NCI-H524 treated with DMSO at 0.1 percent for 48 hours (cell line): Measurements from ENCODE around the gene LIMA1.

ENCODE experiments used
- DNase-seq: peaks from one replicate; lab custom pipeline; 2025; lab: John Stamatoyannopoulos, UW

Gene LIMA1

DNA sequence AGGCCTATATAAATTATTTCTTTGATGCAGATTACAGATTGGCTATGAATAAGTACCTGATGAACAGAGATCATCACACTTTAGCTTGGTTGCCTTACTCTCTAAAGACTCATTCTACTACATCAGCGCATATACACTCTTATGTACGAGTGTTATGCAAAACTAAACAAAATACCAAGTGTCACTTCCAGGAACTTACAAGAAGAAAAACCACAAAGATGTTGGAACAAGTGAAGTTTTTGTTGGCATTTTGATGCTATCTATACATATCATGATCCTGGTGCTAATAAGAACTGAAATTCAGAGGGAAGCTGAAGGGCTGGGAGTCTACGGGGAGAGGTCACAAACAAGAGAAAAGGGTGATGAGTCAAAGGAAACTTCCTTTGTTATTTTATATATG, 68.3 kb downstream of the LIMA1 start:
- DNase-seq: no peak

DNA sequence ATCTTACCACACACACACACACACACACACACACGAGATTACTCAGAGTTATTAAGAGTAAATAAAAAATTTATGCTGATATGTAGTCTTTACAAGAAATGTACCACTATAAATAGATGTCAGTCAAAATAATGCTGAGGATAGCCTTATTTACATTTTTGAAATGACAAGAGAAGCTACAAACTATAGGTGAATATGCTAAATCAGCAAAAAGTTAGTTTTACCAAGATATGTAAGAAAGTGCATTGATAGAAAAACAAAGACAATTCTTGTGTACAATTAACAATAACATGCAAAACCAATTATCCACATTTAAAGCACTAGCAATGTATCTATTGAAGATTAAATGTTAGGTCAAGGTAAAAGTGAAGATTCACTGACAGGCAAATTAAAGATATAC, 69.3 kb downstream of the LIMA1 start:
- DNase-seq: no peak

DNA sequence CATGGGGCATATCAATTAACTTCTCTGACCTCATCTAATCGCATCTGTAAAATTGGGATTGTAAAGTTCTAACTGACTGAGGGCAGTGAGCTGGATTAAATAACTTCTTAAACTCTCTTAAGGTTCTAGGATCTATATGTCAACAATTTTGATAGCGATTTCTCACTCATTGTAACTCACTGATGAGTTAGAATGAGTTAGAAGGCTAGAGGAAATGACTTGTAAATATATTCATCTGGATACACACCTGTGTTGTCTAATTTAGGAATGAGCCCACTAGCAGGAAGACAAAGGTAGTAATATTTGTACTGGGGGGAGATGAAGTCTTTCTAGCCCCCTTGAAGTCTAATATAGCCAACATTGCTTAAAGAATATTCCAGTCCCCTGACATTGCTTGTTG, 69.9 kb downstream of the LIMA1 start:
- no peak for DNase-seq

GRCh38 chr12:50212071-50212467, 71.3 kb downstream of the LIMA1 start:
- DNase-seq: no peak

DNA sequence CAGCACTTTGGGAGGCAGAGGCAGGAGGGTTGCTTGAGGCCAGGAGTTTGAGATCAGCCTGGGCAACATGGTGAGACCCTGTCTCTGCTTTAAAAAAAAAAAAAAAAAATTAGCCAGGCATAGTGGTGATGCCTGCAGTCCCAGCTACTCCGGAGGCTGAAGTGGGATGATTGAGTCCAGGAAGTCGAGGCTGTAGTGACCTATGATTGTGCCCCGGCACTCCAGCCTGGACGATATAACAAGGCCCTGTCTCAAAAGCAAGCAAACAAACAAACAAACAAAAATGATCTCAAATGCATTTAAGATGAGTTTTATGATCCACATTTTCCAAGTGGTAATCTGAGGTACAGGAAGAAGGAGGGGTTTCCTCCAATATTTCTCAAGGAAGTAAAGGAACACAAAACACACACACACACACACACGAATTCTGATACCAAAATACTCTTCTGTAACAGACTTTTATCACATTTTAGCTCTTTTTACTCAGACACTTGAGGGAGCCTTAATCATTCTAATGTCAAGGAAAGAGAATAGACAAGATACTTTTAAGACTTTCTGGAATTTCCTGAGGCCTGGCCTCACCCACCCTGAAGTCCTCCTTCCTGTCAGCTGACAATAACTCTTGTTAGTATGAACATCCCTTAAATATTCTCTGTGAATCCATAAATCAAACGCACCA, 71.8 kb downstream of the LIMA1 start:
- no peak for DNase-seq

DNA sequence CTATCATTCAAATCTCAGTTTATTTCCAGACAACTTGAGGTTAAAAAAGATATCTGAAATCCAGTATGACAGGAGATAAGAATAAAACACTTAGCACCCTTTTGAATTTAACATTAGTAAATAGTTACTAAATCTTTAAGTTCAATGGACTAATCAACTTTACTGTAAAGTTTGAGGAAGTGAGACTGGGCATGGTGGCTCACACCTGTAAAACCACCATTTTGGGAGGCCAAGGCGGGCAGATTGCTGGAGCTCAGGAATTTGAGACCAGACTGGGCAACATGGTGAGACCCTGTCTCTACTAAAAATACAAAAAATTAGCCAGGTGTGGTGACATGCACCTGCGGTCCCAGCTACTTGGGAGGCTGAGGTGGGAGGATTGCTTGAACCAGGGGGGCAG, 75.9 kb downstream of the LIMA1 start:
- DNase-seq: no peak

DNA sequence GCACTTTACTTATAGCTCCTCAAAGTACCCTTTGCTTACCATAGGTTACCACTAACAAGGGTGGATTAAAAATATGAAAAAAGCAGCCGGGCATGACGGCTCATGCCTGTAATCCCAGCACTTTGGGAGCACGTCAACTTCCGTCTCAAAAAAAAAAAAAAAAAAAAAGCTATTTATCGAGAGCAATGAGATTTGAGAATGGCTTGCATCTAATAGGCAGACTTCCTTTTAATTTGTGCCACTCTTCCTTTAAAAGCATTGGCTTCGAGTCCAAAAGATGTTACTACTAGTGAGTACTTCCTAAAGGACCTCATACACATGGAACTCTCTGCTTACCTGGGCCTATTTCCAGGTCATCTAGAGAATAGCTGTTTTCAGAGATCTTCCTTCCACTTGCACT, 77.7 kb downstream of the LIMA1 start:
- no peak for DNase-seq

DNA sequence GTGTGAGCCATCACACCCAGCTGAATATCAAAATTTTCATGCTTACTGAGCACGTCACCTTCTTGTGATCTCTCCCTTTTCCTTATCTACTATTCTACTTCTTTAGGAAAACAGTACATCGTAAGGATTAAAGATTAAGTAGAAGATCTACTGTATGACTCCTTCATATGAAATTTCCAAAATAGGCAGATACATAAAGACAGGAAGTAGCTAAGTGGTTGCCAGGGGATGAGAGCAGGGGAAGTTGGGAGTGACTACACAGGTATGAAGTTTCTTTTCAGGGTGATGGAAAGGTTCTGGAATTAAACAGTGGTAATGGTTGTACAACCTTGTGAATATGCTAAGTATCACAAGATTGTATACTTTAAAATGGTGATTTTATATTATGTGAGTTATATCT, 79.6 kb downstream of the LIMA1 start:
- DNase-seq: no peak

DNA sequence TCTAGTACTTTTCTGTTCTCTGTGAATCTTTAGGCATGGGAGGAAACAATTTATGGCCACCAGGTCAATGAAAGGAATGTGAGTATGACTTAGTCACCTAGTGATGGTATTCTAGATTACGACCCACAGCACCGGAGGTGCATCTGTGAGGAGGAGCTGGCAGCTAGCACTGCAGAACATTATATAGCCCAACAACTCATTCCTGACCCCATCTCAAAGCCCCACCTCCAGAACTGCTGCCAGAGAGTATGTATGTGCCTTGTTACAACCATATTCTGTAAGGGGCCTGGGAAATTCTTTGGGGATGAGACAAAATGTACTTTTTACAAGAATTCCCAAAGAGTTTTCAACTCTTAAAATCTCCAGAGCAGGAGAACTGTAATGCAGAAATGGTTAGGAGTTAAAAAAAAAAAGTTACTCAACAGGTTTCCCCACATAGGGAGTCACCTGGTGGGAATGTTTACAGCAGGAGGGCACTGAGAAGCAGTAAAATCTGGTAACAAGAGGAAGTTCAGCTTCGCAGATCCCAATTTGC, 81.3 kb downstream of the LIMA1 start:
- no peak for DNase-seq

- peak; percentile 74 for DNase-seq
Measured at GRCh38 chr12:50200552-50201273, 82.6 kb downstream of the LIMA1 start.

- DNase-seq: no peak
Measured at GRCh38 chr12:50198829-50199228, 84.5 kb downstream of the LIMA1 start.

DNA sequence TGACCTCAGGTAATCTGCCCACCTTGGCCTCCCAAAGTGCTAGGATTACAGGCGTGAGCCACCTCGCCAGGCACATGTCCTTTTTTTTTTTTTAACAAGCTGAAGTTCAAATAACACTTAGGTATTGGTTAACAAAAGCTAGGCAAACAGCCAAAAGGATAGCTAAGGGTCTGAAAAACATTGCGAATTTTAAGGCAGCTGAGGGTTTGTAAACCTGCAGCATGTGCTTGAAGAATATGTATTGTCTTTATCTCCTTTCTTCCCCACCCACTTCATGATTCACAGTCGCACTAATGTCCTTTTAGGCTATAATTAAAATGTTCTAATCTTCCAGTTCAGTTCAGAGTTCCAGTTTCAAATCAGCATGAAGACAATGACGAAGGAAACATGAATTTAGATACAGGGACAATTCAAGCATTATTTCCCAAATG, 86.0 kb downstream of the LIMA1 start:
- peak; percentile 5 for DNase-seq

DNA sequence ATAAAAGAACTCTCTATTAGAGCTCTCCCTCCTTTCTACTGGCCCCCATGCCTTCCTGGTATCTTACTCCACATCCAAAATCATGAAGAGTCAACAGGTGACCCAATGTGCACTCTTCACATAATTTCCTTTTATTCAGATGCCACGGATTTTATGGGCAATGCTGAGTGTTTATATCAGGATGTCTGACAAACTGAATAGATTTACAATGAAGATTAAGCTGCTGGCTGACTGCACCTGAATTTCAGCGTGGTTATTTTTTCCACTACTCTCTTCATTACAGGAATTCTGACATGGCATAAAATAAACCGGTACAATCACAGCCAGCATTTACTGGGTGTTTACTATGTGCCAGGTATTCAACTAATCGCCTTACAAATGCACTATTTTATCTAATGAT, 86.8 kb downstream of the LIMA1 start:
- no peak for DNase-seq

DNA sequence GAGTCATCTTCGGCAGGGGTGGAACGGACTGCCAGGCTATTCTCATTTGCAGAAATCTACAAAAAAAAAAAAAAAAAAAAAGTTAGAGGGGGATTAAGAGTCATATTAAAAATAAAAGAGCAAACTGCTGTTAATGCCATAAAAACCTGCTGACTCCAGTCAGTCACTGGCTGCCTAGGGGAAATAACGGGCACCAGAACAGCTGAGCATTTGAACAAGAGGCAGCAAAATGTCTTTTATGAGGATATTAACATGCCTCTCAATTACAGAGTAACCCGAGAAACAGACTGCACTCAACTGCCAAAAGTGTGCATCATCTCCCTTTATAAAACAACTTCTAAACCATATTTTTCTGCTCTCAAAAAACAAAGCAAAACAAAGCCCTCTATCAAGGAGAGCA, 87.5 kb downstream of the LIMA1 start:
- peak; percentile 23 for DNase-seq

DNA sequence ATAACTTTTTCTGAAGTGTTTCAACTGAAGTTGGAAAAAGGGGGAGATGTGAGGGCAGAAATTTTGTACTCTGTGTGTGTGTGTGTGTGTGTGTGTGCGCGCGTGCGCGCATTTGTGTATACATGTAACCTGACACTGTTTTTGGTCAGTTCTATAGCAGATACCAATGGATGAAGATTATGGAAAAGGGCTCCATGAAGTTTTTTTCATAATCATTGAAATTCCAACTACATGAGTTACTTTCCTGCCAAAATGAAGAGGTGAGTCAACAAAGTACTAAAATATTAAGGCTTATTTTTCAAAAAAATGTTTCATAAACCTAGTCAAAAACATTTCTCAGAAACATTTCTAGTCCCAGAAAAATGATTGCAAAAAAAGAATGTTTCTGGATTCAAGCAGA, 90.4 kb downstream of the LIMA1 start:
- no peak for DNase-seq

GRCh38 chr12:50192236-50192635, 91.1 kb downstream of the LIMA1 start:
- DNase-seq: no peak

- DNase-seq: no peak
Measured at GRCh38 chr12:50190859-50191258, 92.5 kb downstream of the LIMA1 start.

DNA sequence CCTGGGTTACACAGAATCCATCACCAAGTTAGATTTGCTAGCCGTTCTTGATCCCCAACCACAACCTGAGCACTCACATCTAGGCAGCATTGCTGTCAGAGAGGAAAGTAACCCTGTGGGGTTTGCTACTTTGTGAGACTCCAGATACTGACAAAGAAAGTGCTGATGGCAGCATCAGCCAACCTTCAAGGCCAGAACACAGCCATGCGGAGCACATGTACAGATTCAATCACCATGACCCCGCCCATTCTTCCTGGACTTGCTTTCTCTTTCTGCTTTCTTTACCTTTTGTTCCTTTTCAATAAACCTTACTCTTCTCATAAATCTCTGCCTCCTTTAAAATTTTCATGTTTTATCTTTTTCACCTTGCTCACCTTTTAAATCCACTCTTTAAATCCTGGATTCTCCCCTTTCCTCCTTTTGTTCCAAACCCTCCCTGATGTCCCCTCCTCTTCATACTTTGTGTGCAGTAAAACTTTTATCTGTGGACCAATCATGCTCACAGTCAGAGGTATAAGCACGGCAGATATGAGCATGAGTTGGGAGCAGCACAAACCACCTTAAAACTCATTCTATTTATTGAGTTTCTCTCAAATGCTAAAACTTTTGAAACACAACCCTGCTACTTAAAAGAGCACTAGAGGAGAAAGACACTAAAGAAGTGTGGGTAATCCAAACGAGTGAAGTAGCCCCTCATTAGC, 94.3 kb downstream of the LIMA1 start:
- no peak for DNase-seq

DNA sequence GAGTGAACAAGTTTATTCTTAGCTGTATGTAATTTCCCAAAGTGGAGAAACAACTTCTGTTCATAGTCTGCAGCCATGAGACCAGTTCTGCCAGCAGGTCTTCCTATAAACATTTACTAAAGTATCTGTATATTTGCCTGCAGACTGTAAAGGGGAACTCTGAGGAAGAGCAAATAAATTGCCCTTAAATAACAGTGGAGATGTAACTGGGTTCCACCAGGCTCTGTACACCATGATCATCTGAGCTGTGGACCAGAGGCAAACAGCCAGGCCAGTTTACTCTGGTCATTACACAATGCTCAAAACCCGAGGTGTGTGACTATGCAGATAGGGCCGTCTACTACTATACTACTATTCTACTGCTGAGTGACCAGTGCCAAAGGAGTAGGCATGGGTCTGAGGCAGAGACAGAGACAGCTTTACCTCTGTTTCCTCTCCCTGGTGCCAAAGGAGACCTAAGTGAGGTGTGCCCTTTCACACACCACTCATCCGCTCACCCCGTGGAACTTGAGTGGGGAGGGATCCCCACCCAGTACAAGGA, 95.0 kb downstream of the LIMA1 start:
- DNase-seq: no peak

DNA sequence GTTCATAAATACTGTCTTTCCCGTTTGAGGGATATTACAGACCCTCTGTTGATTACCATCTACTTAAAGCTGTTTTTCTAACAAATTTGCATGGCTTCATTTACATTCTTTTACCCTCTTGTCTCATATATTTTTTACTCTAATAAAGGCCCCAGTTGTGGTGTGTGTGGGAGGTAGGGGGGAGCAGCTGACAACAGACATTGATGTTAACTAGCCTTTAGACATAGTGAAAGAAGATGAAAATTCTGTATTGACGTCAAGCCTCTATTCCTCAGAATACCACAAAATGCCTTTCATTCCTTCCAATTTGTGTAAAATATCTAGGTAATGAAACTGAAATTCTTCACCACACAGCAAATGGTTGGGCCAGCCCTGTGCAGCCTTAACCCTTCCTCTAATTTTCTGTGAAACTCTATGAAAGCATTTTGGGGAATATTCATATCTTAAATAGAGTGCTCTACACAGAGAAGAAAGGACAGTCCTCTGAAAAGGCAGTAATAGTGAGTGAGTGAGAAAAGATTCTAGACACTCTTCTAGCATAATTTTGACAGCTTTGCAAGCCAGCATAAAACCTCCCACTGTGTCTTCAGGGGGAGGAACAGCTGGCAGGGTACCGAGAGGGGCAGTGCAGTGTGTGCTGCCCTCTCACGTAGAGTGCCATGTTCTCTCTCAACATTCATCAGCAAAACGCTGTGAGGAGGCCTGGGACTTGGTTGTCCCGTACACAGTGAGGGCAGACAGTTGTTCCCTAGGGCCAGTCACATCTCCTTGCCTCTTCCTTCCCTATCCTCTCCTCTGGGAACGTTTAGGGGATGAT, 96.0 kb downstream of the LIMA1 start:
- DNase-seq: no peak

- no peak for DNase-seq
Measured at GRCh38 chr12:50186681-50187080, 96.6 kb downstream of the LIMA1 start.
